SK-N-MC (cell line): Measurements from ENCODE around the gene ASCC3.

ENCODE experiments used
- EZH2 ChIP-seq: fragments of 200-600 bp; sonication (generic); IDR thresholded peaks from one replicate; pipeline ENCODE4 v1.6.1; 2017; ENCODE audit warnings: antibody characterized with exemption
- FOXP2 ChIP-seq: optimal IDR thresholded peaks from 2 replicates; pipeline ENCODE3; 2011; ENCODE audit warnings: mild to moderate bottlenecking, moderate library complexity; ENCODE audit not compliant: insufficient read depth; ENCODE audit errors: extremely low read length, control extremely low read depth
- POLR2AphosphoS5 ChIP-seq: IDR thresholded peaks from 2 replicates; pipeline ENCODE4 v1.6.1; 2012; ENCODE audit warnings: mild to moderate bottlenecking, low read depth, low read length, borderline replicate concordance

GRCh38 chr6:100658486-100658885 is 222.6 kb downstream of the ASCC3 start:
- TF ChIP-seq EZH2 (no peak), POLR2AphosphoS5 (no peak), FOXP2 (no peak)
